Measurements from ENCODE around the gene CXCR5.

GRCh38 chr11:118912742-118913410, 29.2 kb downstream of the CXCR5 start:
- TF ChIP-seq CTCF (IDR thresholded peaks at IDR 0.05) (no peak), POLR2AphosphoS5 (IDR thresholded peaks at IDR 0.05) (no peak), EP300 (IDR thresholded peaks at IDR 0.05; ENCODE audit: low read depth) (no peak)
